HG03280 (cell line): ENCODE results near the gene SLC26A3.
A peak's percentile ranks its signal among the peaks of the same experiment; 100 is the strongest.

ENCODE experiments used
- ATAC-seq: cut with Tn5 transposase; IDR thresholded peaks from one replicate; pipeline ENCODE4 v1.9.1; 2021; ENCODE audit warnings: mild to moderate bottlenecking, moderate library complexity; ENCODE audit not compliant: unreplicated experiment

Gene SLC26A3

DNA sequence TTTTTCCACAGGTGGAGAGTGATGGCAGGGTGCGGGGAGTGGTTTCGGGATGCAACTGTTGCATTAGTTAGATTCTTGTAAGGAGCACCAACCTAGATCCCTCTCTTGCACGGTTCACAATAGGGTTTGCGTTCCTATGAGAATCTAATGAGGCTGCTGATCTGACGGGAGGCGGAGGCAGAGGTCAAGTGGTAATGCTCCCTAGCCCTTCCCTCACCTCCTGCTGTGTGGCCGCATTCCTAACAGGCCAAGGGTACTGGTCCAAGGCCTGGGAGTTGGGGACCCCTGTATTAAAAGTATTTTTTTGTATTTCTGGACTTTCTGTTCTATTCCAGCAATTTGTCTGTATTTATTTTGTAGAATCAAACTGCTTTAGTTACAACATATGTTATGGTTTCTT is 51.9 kb downstream of the SLC26A3 start:
- no peak for ATAC-seq

DNA sequence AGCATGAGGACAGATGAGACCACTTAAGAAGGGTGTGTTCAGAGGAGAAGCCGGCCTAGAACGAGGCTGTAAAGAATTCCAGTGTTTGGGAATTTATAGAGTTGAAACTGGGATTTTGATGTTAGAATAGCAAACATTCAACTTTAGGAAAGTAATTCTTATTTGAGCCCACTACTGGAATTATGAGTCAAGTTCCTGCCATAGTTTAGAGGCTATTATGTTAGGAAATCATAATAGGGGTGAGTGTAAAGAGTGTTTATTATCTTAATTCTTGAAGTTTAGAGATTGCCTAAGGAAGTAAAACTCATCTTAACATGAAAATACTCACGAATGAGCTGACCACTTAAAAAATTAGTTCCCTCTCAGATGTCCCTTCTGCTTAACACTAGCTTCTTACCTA is 57.0 kb downstream of the SLC26A3 start:
- no peak for ATAC-seq

DNA sequence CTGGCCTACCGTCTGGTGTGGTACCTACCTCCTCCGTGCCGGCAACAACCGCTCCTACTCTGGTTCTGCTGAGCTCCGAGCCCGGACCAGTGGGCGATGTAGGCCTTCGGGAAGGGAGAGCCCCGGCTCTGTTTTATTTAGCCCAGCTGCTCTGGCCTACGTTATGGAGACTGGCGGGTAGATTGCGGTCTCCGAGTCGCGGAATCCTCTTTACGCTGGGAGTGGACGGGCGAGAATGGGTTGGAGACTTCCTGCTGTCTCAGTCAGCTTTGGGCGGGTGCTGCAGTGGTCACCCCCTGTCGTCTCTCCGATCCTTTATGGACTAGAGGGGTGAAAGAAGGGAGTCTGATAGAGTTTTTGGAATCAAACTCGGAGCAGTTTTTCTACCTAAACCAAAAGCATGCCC is 58.7 kb downstream of the SLC26A3 start:
- ATAC-seq: peak; percentile 34

DNA sequence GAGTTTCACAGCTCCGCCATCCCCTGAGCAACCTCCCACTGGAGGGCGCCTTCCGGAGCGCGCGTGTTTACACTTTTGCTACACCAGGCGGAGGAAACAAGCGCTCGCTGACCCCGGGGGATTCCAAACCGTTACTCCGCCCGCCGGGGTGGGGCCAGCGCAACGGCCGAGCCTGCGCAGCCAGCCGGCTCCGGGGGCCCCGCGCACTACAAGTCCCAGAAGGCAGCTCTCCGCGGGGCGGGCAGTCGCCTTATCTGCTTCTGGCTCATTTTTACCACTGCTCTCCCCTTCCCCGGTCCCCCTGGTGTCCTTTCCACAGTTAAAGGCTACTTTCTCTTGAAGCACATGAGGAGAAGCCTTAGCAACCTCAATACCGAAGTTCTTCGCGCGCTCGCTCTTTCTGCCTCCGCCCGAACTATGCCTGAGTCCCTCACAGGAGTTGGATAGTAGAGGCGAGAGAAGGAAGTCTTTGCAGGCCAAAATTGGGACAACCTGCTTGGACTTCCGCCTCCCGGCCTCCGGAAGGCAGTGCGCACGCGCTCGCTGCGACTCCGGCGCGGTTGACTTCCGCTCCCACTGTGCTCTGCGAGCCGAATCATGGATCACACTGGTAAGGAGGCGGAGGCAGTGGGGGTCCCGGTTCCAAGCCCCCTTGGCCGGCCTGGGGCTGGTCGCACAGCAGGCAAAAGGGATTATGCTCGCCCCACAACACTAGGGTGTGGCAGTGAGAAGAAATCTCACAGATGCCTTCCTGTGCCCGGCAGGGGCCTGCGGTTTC is 59.3 kb downstream of the SLC26A3 start, which contains the start of gene CBLL1:
Gene CBLL1 (plus strand): TSS at position 576 of the 778 bp plus-strand sequence. CDS start 22 bp downstream, at position 598.
- ATAC-seq: peak; percentile 94

DNA sequence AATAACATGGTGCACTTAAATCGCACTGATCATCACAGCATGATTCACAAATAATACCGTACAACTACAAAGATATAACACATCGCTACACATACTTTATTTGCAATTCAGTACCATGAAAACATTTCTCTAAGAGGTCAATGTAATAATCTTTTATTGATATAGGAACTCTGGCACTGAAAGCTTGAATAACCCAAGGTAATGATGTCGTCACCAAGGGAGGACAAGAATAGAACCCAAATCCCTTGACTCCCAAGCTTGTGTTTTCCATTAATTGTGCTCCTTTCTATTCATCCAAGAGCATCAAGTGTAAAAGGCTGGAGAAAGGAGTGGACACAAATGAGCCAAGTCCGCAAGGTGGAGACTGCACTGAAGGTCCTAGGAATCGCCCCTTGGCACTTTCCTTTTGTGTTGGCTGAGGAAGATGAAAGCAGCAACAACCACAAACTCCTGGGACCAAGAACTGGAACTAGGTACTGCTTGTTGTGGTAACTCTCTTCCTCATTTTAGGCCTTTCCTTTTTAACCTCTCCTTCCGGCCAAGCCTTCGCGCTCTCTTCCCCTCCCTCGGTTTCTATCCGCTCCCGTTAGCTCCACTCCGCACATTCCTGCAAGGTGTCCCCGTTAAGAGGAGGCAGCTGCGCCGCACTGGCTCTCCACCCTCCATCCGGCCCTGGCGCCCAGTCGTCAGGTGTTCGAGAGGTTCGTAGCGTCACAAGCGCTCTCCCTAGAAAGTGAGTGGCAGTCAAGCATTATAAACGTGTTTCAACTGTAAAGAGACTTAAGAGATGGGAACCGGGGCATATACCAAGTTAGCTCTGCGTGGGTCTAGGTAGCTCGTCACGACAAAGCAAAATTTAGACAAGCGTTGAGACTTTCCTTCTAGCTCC is 60.1 kb downstream of the SLC26A3 start:
- ATAC-seq: peak; percentile 40

DNA sequence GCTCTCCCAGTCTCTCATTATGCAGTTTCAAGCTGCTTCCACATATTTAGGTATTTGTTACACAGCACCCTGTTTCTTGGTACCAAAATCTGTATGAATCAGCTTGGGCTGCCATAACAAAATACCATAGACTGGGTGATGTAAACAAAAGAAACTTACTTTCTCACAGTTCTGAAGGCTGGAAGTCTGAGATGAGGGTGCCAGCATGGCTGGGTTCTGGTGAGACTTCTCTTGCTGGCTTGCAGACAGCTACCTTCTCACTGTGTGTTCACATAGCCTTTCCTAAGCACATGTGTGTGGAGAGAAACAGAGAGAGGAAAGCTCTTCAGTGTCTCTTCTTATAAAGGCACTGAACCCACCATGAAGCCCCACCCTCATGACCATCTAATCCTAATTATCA is 74.7 kb downstream of the SLC26A3 start:
- no peak for ATAC-seq

DNA sequence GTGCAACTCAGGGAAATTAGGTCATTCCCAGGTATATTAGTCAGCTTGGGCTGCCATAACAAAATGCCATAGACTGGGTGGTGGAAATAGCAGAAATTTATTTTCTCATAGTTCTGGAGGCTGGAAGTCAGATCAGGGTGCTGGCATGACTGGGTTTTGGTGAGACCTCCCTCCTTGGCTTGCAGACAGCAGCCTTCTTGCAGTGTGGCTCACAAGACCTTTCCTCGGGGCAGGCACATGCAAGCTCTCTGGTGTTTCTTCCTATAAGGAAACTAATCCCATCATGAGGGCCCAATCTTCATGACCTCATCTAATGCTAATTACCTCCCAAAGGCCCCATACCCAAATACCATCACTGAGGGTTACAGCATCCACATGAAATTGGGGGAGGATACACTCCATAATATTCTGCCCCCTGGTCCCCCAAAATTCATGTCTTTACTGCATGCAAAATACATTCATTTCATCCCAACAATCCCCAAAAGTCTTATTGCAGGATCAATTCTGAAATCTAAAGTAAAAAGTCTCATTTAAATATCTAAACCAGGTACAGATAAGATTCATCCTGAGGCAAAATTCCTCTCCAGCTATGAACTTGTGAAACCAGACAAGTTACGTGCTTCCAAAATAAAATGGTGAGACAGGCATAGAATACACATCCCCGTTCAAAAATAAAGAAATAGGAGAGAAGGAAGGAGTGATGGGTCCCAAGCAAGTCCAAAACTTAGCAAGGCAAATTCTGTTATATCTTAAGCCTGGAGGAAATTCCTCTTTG is 76.5 kb downstream of the SLC26A3 start:
- no peak for ATAC-seq

DNA sequence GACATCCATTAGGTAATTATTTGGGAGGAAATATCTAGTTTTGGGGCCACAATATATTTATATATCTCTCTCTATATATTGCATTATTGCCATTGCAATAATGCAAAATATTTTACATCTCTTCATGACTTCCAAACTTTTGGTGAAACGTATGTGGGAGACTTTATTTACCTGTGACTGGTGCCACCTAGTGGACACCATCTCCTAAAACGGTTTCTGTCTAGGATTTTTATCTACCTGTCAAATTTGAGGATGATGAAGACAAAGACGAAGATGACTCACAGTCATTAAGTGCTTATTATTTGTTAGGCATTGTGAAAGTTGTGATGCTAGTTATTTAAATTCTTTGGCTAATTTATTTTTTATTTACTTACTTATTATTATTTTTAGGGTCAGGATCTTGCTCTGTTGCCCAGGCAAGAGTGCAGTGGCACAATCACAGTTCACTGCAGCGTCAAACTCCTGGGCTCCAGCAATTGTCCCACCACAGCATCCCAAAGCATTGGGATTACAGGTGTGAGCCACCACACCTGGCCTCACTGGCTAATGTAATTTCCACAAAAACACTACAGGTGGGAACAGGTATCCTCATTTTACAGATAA is 77.8 kb downstream of the SLC26A3 start:
- ATAC-seq: no peak

DNA sequence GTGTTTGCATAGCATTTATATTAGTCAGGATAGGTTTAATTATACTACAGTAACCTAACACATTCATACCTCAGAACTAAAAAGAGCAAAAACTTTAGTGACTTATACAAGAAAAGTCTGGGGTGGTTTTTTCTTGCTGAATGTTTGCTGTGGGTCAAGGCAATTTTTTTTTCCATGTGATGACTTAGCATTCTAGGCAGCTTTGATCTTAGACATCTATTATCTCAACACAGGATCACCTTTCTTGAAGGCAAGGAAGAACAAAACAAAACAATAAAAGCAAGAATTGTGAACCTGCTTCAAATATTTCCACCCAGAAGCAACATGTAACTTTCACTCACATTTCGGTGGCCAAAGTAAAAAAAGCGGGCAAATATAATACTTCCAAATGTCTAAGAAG is 79.8 kb downstream of the SLC26A3 start:
- ATAC-seq: no peak

DNA sequence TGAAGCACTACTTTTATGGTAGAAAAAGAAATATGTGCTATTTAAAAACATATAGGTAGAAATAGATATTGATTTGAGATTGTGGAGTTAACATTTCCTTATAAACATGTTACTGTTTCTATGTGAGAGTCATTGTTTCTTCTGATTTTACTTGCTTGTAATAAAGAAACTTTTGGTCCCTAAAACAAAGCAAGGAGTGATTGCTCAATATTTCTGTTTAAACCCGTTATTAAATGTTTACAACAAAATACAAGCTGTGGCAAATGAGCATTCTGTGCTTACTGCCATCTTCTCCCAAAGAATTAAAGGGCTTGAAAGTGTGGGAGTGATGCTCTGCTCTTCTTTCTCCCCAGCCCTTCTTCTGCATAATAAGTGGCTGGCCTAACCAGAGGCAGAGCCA is 81.7 kb downstream of the SLC26A3 start:
- no peak for ATAC-seq

DNA sequence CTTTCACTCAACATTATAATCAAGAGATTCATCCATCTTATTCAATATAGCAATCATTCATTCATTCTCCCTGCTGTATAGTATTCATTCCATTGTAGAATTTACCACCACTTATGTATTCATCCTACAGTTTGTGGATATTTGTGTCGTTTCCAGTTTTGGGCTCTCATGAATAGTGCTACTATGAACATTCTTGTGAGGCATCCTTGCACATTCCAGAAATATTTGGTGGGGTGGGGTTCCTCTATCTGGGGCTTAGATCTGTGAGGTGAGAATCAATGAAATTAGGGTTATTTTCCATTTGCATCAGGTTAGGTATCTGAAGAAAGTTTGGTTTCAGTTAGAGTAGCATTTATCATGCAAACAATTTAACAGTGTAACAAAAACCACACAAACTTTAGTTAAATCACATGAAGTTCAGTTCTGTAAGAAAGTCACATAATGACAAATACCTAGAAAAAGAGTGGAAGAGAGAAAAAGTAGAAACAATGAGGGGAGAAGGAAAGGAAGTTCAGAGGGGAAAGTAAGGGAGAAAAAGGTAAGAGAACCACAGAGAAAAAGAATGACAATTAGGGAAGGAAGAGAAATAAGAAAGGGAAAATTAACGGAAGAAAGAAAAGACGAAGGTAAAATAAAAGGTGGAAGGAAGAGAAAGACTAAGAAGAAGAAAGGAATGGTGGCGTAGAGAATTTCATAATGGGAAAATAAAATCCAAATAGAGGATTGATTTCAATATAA is 84.4 kb downstream of the SLC26A3 start:
- ATAC-seq: no peak

DNA sequence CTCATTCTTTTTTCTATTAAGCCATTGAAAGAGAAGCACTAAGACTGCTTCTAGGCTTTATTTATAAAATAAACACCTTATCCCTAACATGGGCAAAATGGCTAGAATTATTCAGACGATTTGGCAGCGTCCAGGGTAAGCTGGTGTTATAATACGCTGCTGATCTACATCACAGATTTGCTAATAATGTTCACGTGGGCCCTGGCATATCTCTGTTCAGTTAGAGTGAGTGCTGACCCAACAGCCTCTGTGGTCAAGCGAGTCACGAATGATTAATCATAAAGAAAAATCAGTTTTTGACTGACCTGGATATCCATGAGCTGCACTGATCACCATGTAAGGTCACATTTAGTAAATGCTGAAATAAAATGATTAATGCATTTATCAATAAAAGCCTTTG is 87.5 kb downstream of the SLC26A3 start:
- ATAC-seq: no peak
